ENCODE data around the gene GSTT4. TPM values are rescaled to one million over a fixed set of nuclear protein-coding genes. Genes with fewer than 3 reads are reported as not detected.

The GSTT4 gene
- polyA plus RNA-seq, 1 donor from 2014 or later = not detected

- no peaks in the 10 kb centered on the region for H3F3A ChIP-seq (ENCODE audit: insufficient read depth, low read length, poor library complexity, severe bottlenecking)
- no peak overlapping the region for H3K4me3 ChIP-seq (ENCODE audit: low read length)
- no peak overlapping the region for H3K27ac ChIP-seq (ENCODE audit: low read length)
- no peak overlapping the region for H3K4me2 ChIP-seq (ENCODE audit: low read length)
- H3K9me2 ChIP-seq (ENCODE audit: insufficient read depth, low read length) = no peaks in the 10 kb centered on the region
- H4K20me1 ChIP-seq (ENCODE audit: insufficient read depth) = no peaks in the 10 kb centered on the region
- H3K79me2 ChIP-seq (replicated peaks; ENCODE audit: insufficient read depth, low read length) = peaks cover 28% of the 10 kb centered on the region
- H3K36me3 ChIP-seq (ENCODE audit: insufficient read depth, low read length) = no peaks in the 10 kb centered on the region
- no peaks in the 10 kb centered on the region for H3K27me3 ChIP-seq (ENCODE audit: insufficient read depth, low read depth, low read length)
- H3K9me3 ChIP-seq (ENCODE audit: low read length) = no peaks in the 10 kb centered on the region
- no peak overlapping the region for H3K9ac ChIP-seq (ENCODE audit: low read length)
- no peak overlapping the region for H2AFZ ChIP-seq (ENCODE audit: low read depth, low read length)
- no peak for TF ChIP-seq POLR2AphosphoS5 (IDR thresholded peaks at IDR 0.05)
- TF ChIP-seq CTCF (IDR thresholded peaks at IDR 0.05; ENCODE audit: poor library complexity, severe bottlenecking) = no peak
- TF ChIP-seq MXI1 (conservative IDR thresholded peaks at IDR 0.05; ENCODE audit: poor library complexity, severe bottlenecking) = no peak
- TF ChIP-seq RAD21 (conservative IDR thresholded peaks at IDR 0.05) = no peak
- no peak for TF ChIP-seq EZH2 (IDR thresholded peaks at IDR 0.05; ENCODE audit: borderline replicate concordance, insufficient read depth, low read length, poor library complexity, severe bottlenecking)
- no peak for TF ChIP-seq REST (IDR thresholded peaks at IDR 0.05; ENCODE audit: borderline replicate concordance)
- TF ChIP-seq SMC3 (conservative IDR thresholded peaks at IDR 0.05; ENCODE audit: poor library complexity) = no peak
- no peak for TF ChIP-seq EP300 (conservative IDR thresholded peaks at IDR 0.05; ENCODE audit: poor library complexity, severe bottlenecking)
- no peak for TF ChIP-seq TAF1 (IDR thresholded peaks at IDR 0.05; ENCODE audit: low read depth)
These were observed 23.3 kb upstream of the GSTT4 start for GRCh38 chr22:24028533-24028932.

GRCh38 chr22:24027991-24028390, 22.7 kb upstream of the GSTT4 start:
- H3K27ac ChIP-seq (ENCODE audit: low read length) = no peak overlapping the region
- H3K4me2 ChIP-seq (ENCODE audit: low read length) = no peak overlapping the region
- no peak overlapping the region for H3K4me3 ChIP-seq (ENCODE audit: low read length)
- H3K9me2 ChIP-seq (ENCODE audit: insufficient read depth, low read length) = no peaks in the 10 kb centered on the region
- no peaks in the 10 kb centered on the region for H3F3A ChIP-seq (ENCODE audit: insufficient read depth, low read length, poor library complexity, severe bottlenecking)
- TF ChIP-seq POLR2AphosphoS5 (IDR thresholded peaks at IDR 0.05) (no peak), RAD21 (conservative IDR thresholded peaks at IDR 0.05) (no peak), CTCF (IDR thresholded peaks at IDR 0.05; ENCODE audit: poor library complexity, severe bottlenecking) (no peak), MXI1 (conservative IDR thresholded peaks at IDR 0.05; ENCODE audit: poor library complexity, severe bottlenecking) (no peak), REST (IDR thresholded peaks at IDR 0.05; ENCODE audit: borderline replicate concordance) (no peak), EZH2 (IDR thresholded peaks at IDR 0.05; ENCODE audit: borderline replicate concordance, insufficient read depth, low read length, poor library complexity, severe bottlenecking) (no peak), TAF1 (IDR thresholded peaks at IDR 0.05; ENCODE audit: low read depth) (no peak), SMC3 (conservative IDR thresholded peaks at IDR 0.05; ENCODE audit: poor library complexity) (no peak), EP300 (conservative IDR thresholded peaks at IDR 0.05; ENCODE audit: poor library complexity, severe bottlenecking) (no peak)
- H4K20me1 ChIP-seq (ENCODE audit: insufficient read depth) = no peaks in the 10 kb centered on the region
- no peak overlapping the region for H3K9ac ChIP-seq (ENCODE audit: low read length)
- H3K79me2 ChIP-seq (replicated peaks; ENCODE audit: insufficient read depth, low read length) = peaks cover 28% of the 10 kb centered on the region
- H2AFZ ChIP-seq (ENCODE audit: low read depth, low read length) = no peak overlapping the region
- no peaks in the 10 kb centered on the region for H3K36me3 ChIP-seq (ENCODE audit: insufficient read depth, low read length)
- no peaks in the 10 kb centered on the region for H3K27me3 ChIP-seq (ENCODE audit: insufficient read depth, low read depth, low read length)
- H3K9me3 ChIP-seq (ENCODE audit: low read length) = no peaks in the 10 kb centered on the region
